Uterus (tissue), 4 donors: ENCODE data around the gene C5AR1. TPM values are rescaled to one million over a fixed set of nuclear protein-coding genes. Genes with fewer than 3 reads are reported as not detected.

Source experiments
- DNase-seq, 2 donors: peaks; one replicate each; pipeline ENCODE4 v3.0.0-alpha.2; 2019 to 2020
- H3K27ac ChIP-seq, 2 donors: fragments of 200-600 bp; sonication (generic); 1 replicate in 1 of 2; 2 replicates in 1 of 2; pipeline ENCODE4 v1.5.1; 2016 to 2018
- H3K27me3 ChIP-seq, 2 donors: fragments of 200-600 bp; sonication (generic); one replicate each; pipeline ENCODE4 v1.5.1; 2018 to 2019; ENCODE audit warnings: control low read depth in 1 of 2
- H3K36me3 ChIP-seq, 2 donors: fragments of 200-600 bp; sonication (generic); one replicate each; pipeline ENCODE4 v1.5.1; 2019; ENCODE audit warnings: control low read depth in 1 of 2
- H3K4me1 ChIP-seq, 2 donors: fragments of 200-600 bp; sonication (generic); one replicate each; pipeline ENCODE4 v1.5.1; 2018 to 2019; ENCODE audit warnings: control low read depth in 1 of 2
- H3K4me3 ChIP-seq, 2 donors: fragments of 200-600 bp; sonication (generic); 1 replicate in 1 of 2; 2 replicates in 1 of 2; pipeline ENCODE4 v1.5.1; 2018 to 2019; ENCODE audit warnings: mild to moderate bottlenecking in 1 of 2
- H3K9me3 ChIP-seq, 2 donors: fragments of 200-600 bp; sonication (generic); one replicate each; pipeline ENCODE4 v1.5.1; 2019; ENCODE audit warnings: control low read depth in 1 of 2
- CTCF ChIP-seq, 4 experiments: fragments of 200-600 bp in 2 of 4; fragments of 450-650 bp in 2 of 4; sonication (generic) in 2 of 4; IDR thresholded peaks; one replicate each; pipeline ENCODE4 v1.5.1; 2016 to 2019; ENCODE audit warnings: antibody characterized with exemption in 4 of 4, mild to moderate bottlenecking in 2 of 4, moderate library complexity in 1 of 4
- POLR2A ChIP-seq, 2 donors: fragments of 450-650 bp; IDR thresholded peaks; one replicate each; pipeline ENCODE4 v1.6.1; 2016; ENCODE audit warnings: antibody characterized with exemption in 2 of 2, mild to moderate bottlenecking in 1 of 2, moderate library complexity in 1 of 2
- intact Hi-C: fragments of 100-400 bp; cut with DNase I; formaldehyde crosslinking; loops from one replicate; pipeline ENCODE4 v1.15.1; 2023; ENCODE audit warnings: low total_unique reads
- total RNA-seq, 4 donors: library from RNA; depleted of rRNA in 3 of 4; stranded (reverse); fragments of >200 nt in 3 of 4; gene quantifications; one replicate each; pipeline versions ENCODE4 v1.1.0 to v1.2.4, GENCODE V29; 2014 to 2023
- donor health status: DM: yes; HTN: yes; CAD: no.

The C5AR1 gene
- total RNA-seq, 4 donors from 2014 or later, result 0.51 to 8.0 (median 2.9) TPM

GRCh38 chr19:47339196-47339880 is 29.7 kb downstream of the C5AR1 start:
- intact Hi-C loops, result no loop called here
- Histone ChIP-seq H3K4me1 (no peaks in the 10 kb centered on the region), H3K27ac (no peak overlapping the region), H3K36me3 (no peaks in the 10 kb centered on the region), H3K9me3 (no peaks in the 10 kb centered on the region), H3K4me3 (no peak overlapping the region), H3K27me3 (no peaks in the 10 kb centered on the region)
- TF ChIP-seq POLR2A (IDR thresholded peaks at IDR 0.05) (no peak), CTCF (IDR thresholded peaks at IDR 0.05) (no peak)
- DNase-seq, result no peak

- H3K36me3 ChIP-seq, result no peaks in the 10 kb centered on the region
- no peaks in the 10 kb centered on the region for H3K4me1 ChIP-seq
- H3K4me3 ChIP-seq, result no peak overlapping the region
- TF ChIP-seq POLR2A (IDR thresholded peaks at IDR 0.05) (no peak), CTCF (IDR thresholded peaks at IDR 0.05) (no peak)
- no peaks in the 10 kb centered on the region for H3K9me3 ChIP-seq
- no peak for DNase-seq
- no peaks in the 10 kb centered on the region for H3K27me3 ChIP-seq
- intact Hi-C loops, result no loop called here
- H3K27ac ChIP-seq, result no peak overlapping the region
These were observed 31.0 kb downstream of the C5AR1 start for GRCh38 chr19:47340477-47341208.

- no peak for TF ChIP-seq CTCF (IDR thresholded peaks at IDR 0.05)
- no peak for TF ChIP-seq POLR2A (IDR thresholded peaks at IDR 0.05)
- no peaks in the 10 kb centered on the region for H3K36me3 ChIP-seq
- intact Hi-C loops, result no loop called here
- no peak overlapping the region for H3K27ac ChIP-seq
- no peak overlapping the region for H3K4me3 ChIP-seq
- no peaks in the 10 kb centered on the region for H3K27me3 ChIP-seq
- no peaks in the 10 kb centered on the region for H3K9me3 ChIP-seq
- no peaks in the 10 kb centered on the region for H3K4me1 ChIP-seq
- DNase-seq, result no peak
These were observed 32.1 kb downstream of the C5AR1 start for GRCh38 chr19:47341734-47342133.

- H3K9me3 ChIP-seq, result no peaks in the 10 kb centered on the region
- H3K27ac ChIP-seq, result no peak overlapping the region
These were observed 33.6 kb downstream of the C5AR1 start for GRCh38 chr19:47343194-47343802.

More at GRCh38 chr19:47343194-47343802, 33.6 kb downstream of the C5AR1 start:
- H3K36me3 ChIP-seq, result no peaks in the 10 kb centered on the region
- H3K27me3 ChIP-seq, result no peaks in the 10 kb centered on the region
- H3K4me3 ChIP-seq, result no peak overlapping the region
- DNase-seq, result no peak
- no peaks in the 10 kb centered on the region for H3K4me1 ChIP-seq
- intact Hi-C loops, result no loop called here
- TF ChIP-seq POLR2A (IDR thresholded peaks at IDR 0.05), result no peak
- no peak for TF ChIP-seq CTCF (IDR thresholded peaks at IDR 0.05)
